Cardiac muscle cell (in vitro differentiated cells and primary cell): ENCODE results near the gene TRIM56. TPM values are rescaled to one million over a fixed set of nuclear protein-coding genes. Genes with fewer than 3 reads are reported as not detected.
A peak's percentile ranks its signal among the peaks of the same experiment; 100 is the strongest.
"Not testable (repeated sequence)": the region's sequence is repeated elsewhere in the genome, so short reads cannot be mapped to it uniquely, and the experiment has no call there.

ENCODE experiments used
- DNase-seq, 2 donors: peaks; one replicate each; pipeline versions ENCODE4 v3.0.0 to v3.0.0-alpha.2; 2010 to 2017; ENCODE audit warnings: low read depth in 1 of 2, low spot score in 1 of 2
- H3K27ac ChIP-seq: fragments of 200-600 bp; sonication (generic); 2 replicates; pipeline ENCODE4 v1.5.1; 2016
- H3K27me3 ChIP-seq: fragments of 200-600 bp; sonication (generic); 2 replicates; pipeline ENCODE4 v1.6.0; 2016; ENCODE audit warnings: control low read depth
- H3K36me3 ChIP-seq: fragments of 200-600 bp; sonication (generic); 2 replicates; pipeline ENCODE4 v1.5.1; 2016; ENCODE audit warnings: control low read depth
- H3K4me1 ChIP-seq: fragments of 200-600 bp; sonication (generic); 2 replicates; pipeline ENCODE4 v1.8.1; 2017; ENCODE audit warnings: low read depth, mild to moderate bottlenecking, mixed run types
- H3K4me3 ChIP-seq: fragments of 200-600 bp; sonication (generic); 2 replicates; pipeline ENCODE4 v1.5.1; 2016; ENCODE audit warnings: mild to moderate bottlenecking
- H3K9me3 ChIP-seq: fragments of 200-600 bp; sonication (generic); 2 replicates; pipeline ENCODE4 v1.5.1; 2017; ENCODE audit warnings: low read depth, mild to moderate bottlenecking, control low read depth
- polyA plus RNA-seq: library from polyadenylated mRNA; unstranded; fragments of >200 nt; fragmentation: Nextera tagmentation; extraction: Ambion mirVana; gene quantifications from 2 replicates; pipeline ENCODE4 v1.2.1, GENCODE V29; 2016
- total RNA-seq: library from RNA; depleted of rRNA; stranded (reverse); fragments of >200 nt; gene quantifications from 2 replicates; pipeline ENCODE4 v1.2.3, GENCODE V29; 2016
- TF ChIP-seq, protein P1 (sequence below): IDR thresholded peaks from 2 replicates; pipeline ENCODE4 v1.5.1; 2012; ENCODE audit warnings: low read depth, mild to moderate bottlenecking, low read length

The TRIM56 gene
- total RNA-seq (5.7 and 12.9 TPM in 2 replicates), polyA plus RNA-seq (11.6 and 18.5 TPM in 2 replicates)

- DNase-seq, result peak; percentile 81 to 89
- Histone ChIP-seq H3K4me3 (peak within 1 kb of the TSS; percentile 64), H3K36me3 (no peaks in the 10 kb centered on the region), H3K27me3 (peaks cover 2% of the 10 kb centered on the region), H3K4me1 (no peaks in the 10 kb centered on the region), H3K27ac (peak within 1 kb of the TSS; percentile 89), H3K9me3 (no peaks in the 10 kb centered on the region)
- TF ChIP-seq, protein P1, sequence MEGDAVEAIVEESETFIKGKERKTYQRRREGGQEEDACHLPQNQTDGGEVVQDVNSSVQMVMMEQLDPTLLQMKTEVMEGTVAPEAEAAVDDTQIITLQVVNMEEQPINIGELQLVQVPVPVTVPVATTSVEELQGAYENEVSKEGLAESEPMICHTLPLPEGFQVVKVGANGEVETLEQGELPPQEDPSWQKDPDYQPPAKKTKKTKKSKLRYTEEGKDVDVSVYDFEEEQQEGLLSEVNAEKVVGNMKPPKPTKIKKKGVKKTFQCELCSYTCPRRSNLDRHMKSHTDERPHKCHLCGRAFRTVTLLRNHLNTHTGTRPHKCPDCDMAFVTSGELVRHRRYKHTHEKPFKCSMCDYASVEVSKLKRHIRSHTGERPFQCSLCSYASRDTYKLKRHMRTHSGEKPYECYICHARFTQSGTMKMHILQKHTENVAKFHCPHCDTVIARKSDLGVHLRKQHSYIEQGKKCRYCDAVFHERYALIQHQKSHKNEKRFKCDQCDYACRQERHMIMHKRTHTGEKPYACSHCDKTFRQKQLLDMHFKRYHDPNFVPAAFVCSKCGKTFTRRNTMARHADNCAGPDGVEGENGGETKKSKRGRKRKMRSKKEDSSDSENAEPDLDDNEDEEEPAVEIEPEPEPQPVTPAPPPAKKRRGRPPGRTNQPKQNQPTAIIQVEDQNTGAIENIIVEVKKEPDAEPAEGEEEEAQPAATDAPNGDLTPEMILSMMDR, result no peak
Measured at GRCh38 chr7:101085162-101085964, at the start of gene TRIM56. TSS of gene TRIM56 (plus strand) at chr7:101085481. CDS start at chr7:101087313, 1,832 bp downstream.

- peaks cover 48% of the 10 kb centered on the region for H3K27me3 ChIP-seq
- no peaks in the 10 kb centered on the region for H3K9me3 ChIP-seq
Measured at GRCh38 chr7:101035941-101036340, 49.3 kb upstream of the TRIM56 start.

GRCh38 chr7:101041283-101041682 is 44.0 kb upstream of the TRIM56 start:
- DNase-seq, H3K36me3 ChIP-seq, H3K27ac ChIP-seq, H3K4me1 ChIP-seq, H3K9me3 ChIP-seq, H3K4me3 ChIP-seq: not testable (repeated sequence)
- H3K27me3 ChIP-seq, result peaks cover 59% of the 10 kb centered on the region

More at GRCh38 chr7:101035941-101036340, 49.3 kb upstream of the TRIM56 start:
- TF ChIP-seq, protein P1, result no peak
- no peak for DNase-seq
- no peaks in the 10 kb centered on the region for H3K36me3 ChIP-seq
- no peaks in the 10 kb centered on the region for H3K4me1 ChIP-seq
- H3K4me3 ChIP-seq, result no peak overlapping the region
- no peak overlapping the region for H3K27ac ChIP-seq

DNA sequence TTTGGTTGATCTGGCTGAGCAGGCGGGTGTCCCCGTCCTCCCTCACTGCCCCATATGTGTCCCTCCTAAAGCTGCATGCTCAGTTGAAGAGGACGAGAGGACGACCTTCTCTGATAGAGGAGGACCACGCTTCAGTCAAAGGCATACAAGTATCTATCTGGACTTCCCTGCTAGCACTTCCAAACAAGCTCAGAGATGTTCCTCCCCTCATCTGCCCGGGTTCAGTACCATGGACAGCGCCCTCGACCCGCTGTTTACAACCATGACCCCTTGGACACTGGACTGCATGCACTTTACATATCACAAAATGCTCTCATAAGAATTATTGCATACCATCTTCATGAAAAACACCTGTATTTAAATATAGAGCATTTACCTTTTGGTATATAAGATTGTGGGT is 26.9 kb upstream of the TRIM56 start:
- no peak overlapping the region for H3K27ac ChIP-seq
- no peaks in the 10 kb centered on the region for H3K4me1 ChIP-seq
- no peaks in the 10 kb centered on the region for H3K36me3 ChIP-seq
- TF ChIP-seq, protein P1, result no peak
- no peaks in the 10 kb centered on the region for H3K9me3 ChIP-seq
- H3K4me3 ChIP-seq, result no peak overlapping the region
- peak; percentile 72 to 91 for DNase-seq
- peaks cover 71% of the 10 kb centered on the region for H3K27me3 ChIP-seq

DNA sequence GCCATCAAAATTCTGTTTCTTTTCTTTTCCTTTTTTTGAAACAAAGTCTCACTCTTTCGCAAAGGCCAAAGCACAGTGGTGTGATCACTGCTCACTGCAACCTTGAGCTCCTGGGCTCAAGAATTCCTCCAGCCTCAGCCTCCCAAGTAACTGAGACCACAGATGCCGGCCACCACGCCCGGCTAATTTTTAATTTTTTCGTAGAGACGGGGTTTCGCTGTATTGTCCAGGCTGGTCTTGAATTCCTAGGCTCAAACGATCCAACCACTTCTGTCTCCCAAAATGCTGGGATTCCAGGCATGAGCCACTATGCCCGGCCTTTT is 25.7 kb upstream of the TRIM56 start:
- H3K27ac ChIP-seq, result no peak overlapping the region
- H3K4me3 ChIP-seq, result no peak overlapping the region
- no peaks in the 10 kb centered on the region for H3K4me1 ChIP-seq
- H3K27me3 ChIP-seq, result peaks cover 66% of the 10 kb centered on the region
- H3K9me3 ChIP-seq, result no peaks in the 10 kb centered on the region
- TF ChIP-seq, protein P1, result no peak
- DNase-seq, result no peak
- H3K36me3 ChIP-seq, result no peaks in the 10 kb centered on the region

- TF ChIP-seq, protein P1, result no peak
- H3K27ac ChIP-seq, result no peak overlapping the region
- no peak overlapping the region for H3K4me3 ChIP-seq
- DNase-seq, result no peak
- H3K4me1 ChIP-seq, result no peaks in the 10 kb centered on the region
- no peaks in the 10 kb centered on the region for H3K9me3 ChIP-seq
- H3K27me3 ChIP-seq, result peaks cover 52% of the 10 kb centered on the region
- H3K36me3 ChIP-seq, result no peaks in the 10 kb centered on the region
Measured at GRCh38 chr7:101060992-101061391, 24.3 kb upstream of the TRIM56 start.

- not testable (repeated sequence) for DNase-seq, H3K4me1 ChIP-seq, H3K9me3 ChIP-seq, H3K27ac ChIP-seq, H3K4me3 ChIP-seq, H3K36me3 ChIP-seq
- peaks cover 29% of the 10 kb centered on the region for H3K27me3 ChIP-seq
Measured at GRCh38 chr7:101064176-101064550, 21.1 kb upstream of the TRIM56 start.

GRCh38 chr7:101065162-101065561 is 20.1 kb upstream of the TRIM56 start:
- not testable (repeated sequence) for H3K9me3 ChIP-seq, H3K4me3 ChIP-seq
- peaks cover 29% of the 10 kb centered on the region for H3K27me3 ChIP-seq

More at GRCh38 chr7:101065162-101065561, 20.1 kb upstream of the TRIM56 start:
- H3K27ac ChIP-seq, DNase-seq, H3K36me3 ChIP-seq, H3K4me1 ChIP-seq: not testable (repeated sequence)
